ENCODE results near the gene MFN2. TPM values are rescaled to one million over a fixed set of nuclear protein-coding genes. Genes with fewer than 3 reads are reported as not detected.

MFN2 gene
- total and polyA plus RNA-seq, 9 of the 15 experiments (the other 6 are each of a cell fraction or from before 2014, with no cell fraction given), result 10.5 to 158 (median 87.1) TPM

GRCh38 chr1:12038356-12039163 lies 58.3 kb downstream of the MFN2 start (continued):
- no peak for TF ChIP-seq MLX (CRISPR knock-in tag; conservative IDR thresholded peaks at IDR 0.05)
- no peak for TF ChIP-seq HNRNPUL1 (IDR thresholded peaks at IDR 0.05; ENCODE audit: low read length)
- peak; percentile 54 for TF ChIP-seq NEUROD1 (IDR thresholded peaks at IDR 0.05; ENCODE audit: borderline replicate concordance, low read depth, low read length, partially characterized antibody)
- no peak for TF ChIP-seq CREB5 (CRISPR knock-in tag; IDR thresholded peaks at IDR 0.05)
- TF ChIP-seq TGIF2 (CRISPR knock-in tag; IDR thresholded peaks at IDR 0.05), result no peak
- no peak for TF ChIP-seq RBBP5 (IDR thresholded peaks at IDR 0.05; ENCODE audit: borderline replicate concordance, insufficient read depth, low read length, poor library complexity, severe bottlenecking)
- TF ChIP-seq ZNF263 (CRISPR knock-in tag; IDR thresholded peaks at IDR 0.05; ENCODE audit: borderline replicate concordance), result 0 out of 2 replicates have a peak, but pooled peaks have one; percentile 37
- TF ChIP-seq KAT7 (CRISPR knock-in tag; IDR thresholded peaks at IDR 0.05; ENCODE audit: borderline replicate concordance), result no peak
- no peak for TF ChIP-seq ZFP30 (CRISPR knock-in tag; IDR thresholded peaks at IDR 0.05; ENCODE audit: borderline replicate concordance)
- peak; percentile 90 for TF ChIP-seq ZNF507 (tag; conservative IDR thresholded peaks at IDR 0.05)
- TF ChIP-seq GMEB1 (CRISPR knock-in tag; IDR thresholded peaks at IDR 0.05), result no peak
- TF ChIP-seq TCF7L2 (IDR thresholded peaks at IDR 0.05; ENCODE audit: low read depth, low read length), result no peak
- TF ChIP-seq NCOR1 (IDR thresholded peaks at IDR 0.05), result peak; percentile 91
- no peak for TF ChIP-seq SETDB1 (IDR thresholded peaks at IDR 0.05; ENCODE audit: low read length)
- TF ChIP-seq NR4A1 (CRISPR knock-in tag; IDR thresholded peaks at IDR 0.05), result no peak; the same call in 1 of the 2 replicates
- TF ChIP-seq NR4A1 (tag; IDR thresholded peaks at IDR 0.05), result peak; percentile 66
- TF ChIP-seq NBN (IDR thresholded peaks at IDR 0.05; ENCODE audit: low read depth), result peak; percentile 86
- no peak for TF ChIP-seq ZC3H11A (IDR thresholded peaks at IDR 0.05; ENCODE audit: low read depth, low read length)
- TF ChIP-seq KHSRP (IDR thresholded peaks at IDR 0.05), result no peak
- no peak for TF ChIP-seq ZBTB9 (CRISPR knock-in tag; IDR thresholded peaks at IDR 0.05)
- TF ChIP-seq SMAD2 (IDR thresholded peaks at IDR 0.05; ENCODE audit: low read depth, low read length), result no peak
- TF ChIP-seq ZNF41 (CRISPR knock-in tag; conservative IDR thresholded peaks at IDR 0.05), result no peak
- TF ChIP-seq KAT2B (IDR thresholded peaks at IDR 0.05; ENCODE audit: low read depth, low read length), result no peak
- TF ChIP-seq GATAD2A (IDR thresholded peaks at IDR 0.05), result peak; percentile 71; the same call in 1 of the 2 replicates
- TF ChIP-seq HDAC2 (IDR thresholded peaks at IDR 0.05), result peak; percentile 95
- peak; percentile 90 for TF ChIP-seq BCOR (IDR thresholded peaks at IDR 0.05)
